Suprapubic skin (tissue), 4 donors: ENCODE measurements around the gene PSMC5. TPM values are rescaled to one million over a fixed set of nuclear protein-coding genes. Genes with fewer than 3 reads are reported as not detected.
"Not testable (repeated sequence)": the region's sequence is repeated elsewhere in the genome, so short reads cannot be mapped to it uniquely, and the experiment has no call there.

Experiments used
- DNase-seq, 2 donors: peaks; one replicate each; pipeline ENCODE4 v3.0.0-alpha.2; 2019; ENCODE audit warnings: low spot score in 2 of 2
- H3K27ac ChIP-seq: fragments of 200-600 bp; sonication (generic); one replicate; pipeline ENCODE4 v1.5.1; 2019
- H3K27me3 ChIP-seq: fragments of 200-600 bp; sonication (generic); one replicate; pipeline ENCODE4 v1.5.1; 2019
- H3K36me3 ChIP-seq: fragments of 200-600 bp; sonication (generic); one replicate; pipeline ENCODE4 v1.5.1; 2019
- H3K4me1 ChIP-seq: fragments of 200-600 bp; sonication (generic); one replicate; pipeline ENCODE4 v1.5.1; 2019
- H3K4me3 ChIP-seq: fragments of 200-600 bp; sonication (generic); one replicate; pipeline ENCODE4 v1.5.1; 2019; ENCODE audit warnings: mild to moderate bottlenecking
- H3K9me3 ChIP-seq: fragments of 200-600 bp; sonication (generic); one replicate; pipeline ENCODE4 v1.5.1; 2019
- CTCF ChIP-seq, 2 donors: fragments of 200-600 bp in 1 of 2; fragments of 450-650 bp in 1 of 2; sonication (generic) in 1 of 2; IDR thresholded peaks; one replicate each; pipeline ENCODE4 v1.5.1; 2016 to 2019; ENCODE audit warnings: antibody characterized with exemption in 2 of 2, mild to moderate bottlenecking in 1 of 2, moderate library complexity in 1 of 2
- EP300 ChIP-seq: sonication (generic); formaldehyde crosslinking; IDR thresholded peaks from one replicate; pipeline ENCODE4 v1.6.1; 2017; ENCODE audit warnings: antibody characterized with exemption
- POLR2A ChIP-seq, 2 donors: fragments of 450-650 bp; IDR thresholded peaks; one replicate each; pipeline ENCODE4 v1.6.1; 2017; ENCODE audit warnings: antibody characterized with exemption in 2 of 2, mild to moderate bottlenecking in 2 of 2, moderate library complexity in 2 of 2
- POLR2AphosphoS5 ChIP-seq, 3 donors: sonication (generic); formaldehyde crosslinking; IDR thresholded peaks; one replicate each; pipeline ENCODE4 v1.6.1; 2017; ENCODE audit warnings: antibody characterized with exemption in 3 of 3
- WGBS: methylation state at CpG from one replicate; pipeline ENCODE4 v1.1.5; 2018; 5-methylcytosine and 5-hydroxymethylcytosine counted together
- total RNA-seq, 4 donors: library from RNA; depleted of rRNA; stranded (reverse); fragments of >200 nt; gene quantifications; one replicate each; pipeline ENCODE4 v1.1.0, GENCODE V29; 2016

The PSMC5 gene
- total RNA-seq, 4 donors from 2014 or later: 105 to 144 (median 118) TPM

- no peak for DNase-seq
- Histone ChIP-seq H3K27me3 (no peaks in the 10 kb centered on the region), H3K4me1 (no peaks in the 10 kb centered on the region), H3K27ac (no peak overlapping the region), H3K9me3 (no peaks in the 10 kb centered on the region), H3K36me3 (no peaks in the 10 kb centered on the region), H3K4me3 (no peak overlapping the region)
- 91% methylated on average over 3 of the region's 3 CpGs for WGBS
- TF ChIP-seq CTCF (IDR thresholded peaks at IDR 0.05) (no peak), EP300 (no peak), POLR2A (IDR thresholded peaks at IDR 0.05) (no peak), POLR2AphosphoS5 (IDR thresholded peaks at IDR 0.05) (no peak)
Measured at GRCh38 chr17:63859257-63859656, 32.0 kb downstream of the PSMC5 start.

DNA sequence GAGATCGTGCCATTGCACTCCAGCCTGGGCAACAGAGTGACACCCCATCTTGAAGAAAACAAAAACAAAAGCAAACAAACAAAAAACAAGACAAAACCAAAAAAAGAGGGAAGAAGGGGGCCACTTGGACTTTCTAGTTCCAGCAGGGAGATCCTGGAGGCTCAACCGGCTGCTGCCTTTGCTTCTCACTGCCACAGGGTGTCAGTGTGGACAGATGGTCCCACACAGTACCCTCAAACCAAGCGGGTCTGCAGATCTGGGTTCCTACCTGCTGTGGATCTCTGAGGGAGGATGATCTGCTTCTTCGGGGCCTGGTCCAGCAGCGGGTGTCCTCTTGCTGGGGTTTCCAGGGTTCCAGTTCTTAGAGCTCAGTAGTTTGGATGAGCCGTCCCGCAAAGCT, 39.4 kb downstream of the PSMC5 start:
- not testable (repeated sequence) for H3K4me1 ChIP-seq, H3K36me3 ChIP-seq, H3K27me3 ChIP-seq, DNase-seq, H3K4me3 ChIP-seq, H3K27ac ChIP-seq, H3K9me3 ChIP-seq
- WGBS: 82% methylated on average over 7 of the region's 7 CpGs

DNA sequence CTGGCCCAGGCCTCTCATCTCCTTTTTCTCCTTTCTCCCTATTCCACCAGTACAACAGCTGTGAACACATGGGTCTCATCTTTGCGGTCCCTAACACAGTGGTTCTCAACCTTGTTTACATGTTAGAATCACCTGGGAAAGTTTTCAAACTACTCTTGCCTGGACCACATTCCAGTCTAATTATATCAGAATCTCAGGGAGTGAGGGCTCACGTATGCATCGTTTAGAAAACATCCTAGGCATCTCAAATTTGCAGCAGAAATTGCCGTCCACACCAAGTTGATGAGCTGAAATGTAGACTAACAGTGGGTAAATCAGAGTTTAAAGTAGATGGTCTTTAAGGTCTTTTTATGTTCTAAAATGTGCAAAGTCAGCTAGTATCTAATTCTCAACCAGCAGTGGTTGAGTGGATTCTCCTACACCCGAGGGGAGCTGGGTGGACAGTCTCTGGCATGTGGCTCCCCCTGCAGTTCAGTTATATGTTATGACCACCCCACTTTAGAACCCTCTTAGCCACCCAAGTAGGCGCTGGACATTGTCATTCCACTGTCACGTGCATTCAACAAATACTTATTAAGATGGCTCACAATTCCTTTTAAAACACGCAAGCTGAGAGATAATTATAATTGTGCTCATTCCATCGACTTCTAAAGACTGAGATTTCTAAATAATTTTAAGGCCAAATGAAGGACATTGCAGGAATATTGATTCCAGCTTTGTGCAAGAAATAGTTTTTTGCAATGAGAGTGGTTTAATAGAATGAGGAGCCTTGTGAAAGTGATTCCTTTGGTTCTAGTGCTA, 42.5 kb downstream of the PSMC5 start:
- H3K27ac ChIP-seq, H3K27me3 ChIP-seq, H3K9me3 ChIP-seq, H3K36me3 ChIP-seq, H3K4me3 ChIP-seq, H3K4me1 ChIP-seq, DNase-seq: not testable (repeated sequence)
- 53% methylated on average over 9 of the region's 9 CpGs for WGBS

- H3K36me3 ChIP-seq, H3K9me3 ChIP-seq, H3K27me3 ChIP-seq, H3K4me1 ChIP-seq, DNase-seq, H3K4me3 ChIP-seq, H3K27ac ChIP-seq: not testable (repeated sequence)
- 77% methylated on average over 4 of the region's 4 CpGs for WGBS
Measured at GRCh38 chr17:63870292-63870665, 43.0 kb downstream of the PSMC5 start.

- H3K9me3 ChIP-seq, DNase-seq, H3K36me3 ChIP-seq, H3K27me3 ChIP-seq, H3K27ac ChIP-seq, H3K4me1 ChIP-seq, H3K4me3 ChIP-seq: not testable (repeated sequence)
- 96% methylated on average over 13 of the region's 15 CpGs for WGBS
Measured at GRCh38 chr17:63871646-63872365, 44.6 kb downstream of the PSMC5 start.

- H3K36me3 ChIP-seq, H3K27me3 ChIP-seq, H3K4me3 ChIP-seq, H3K27ac ChIP-seq, H3K4me1 ChIP-seq, H3K9me3 ChIP-seq, DNase-seq: not testable (repeated sequence)
- no CpG with 5 or more reads among the region's 7 CpGs for WGBS
Measured at GRCh38 chr17:63873577-63873976, 46.3 kb downstream of the PSMC5 start, which contains the start of gene CSH2. Gene CSH2, minus strand, starts transcription at chr17:63873677. Its CDS starts 63 bp downstream, at chr17:63873614.

DNA sequence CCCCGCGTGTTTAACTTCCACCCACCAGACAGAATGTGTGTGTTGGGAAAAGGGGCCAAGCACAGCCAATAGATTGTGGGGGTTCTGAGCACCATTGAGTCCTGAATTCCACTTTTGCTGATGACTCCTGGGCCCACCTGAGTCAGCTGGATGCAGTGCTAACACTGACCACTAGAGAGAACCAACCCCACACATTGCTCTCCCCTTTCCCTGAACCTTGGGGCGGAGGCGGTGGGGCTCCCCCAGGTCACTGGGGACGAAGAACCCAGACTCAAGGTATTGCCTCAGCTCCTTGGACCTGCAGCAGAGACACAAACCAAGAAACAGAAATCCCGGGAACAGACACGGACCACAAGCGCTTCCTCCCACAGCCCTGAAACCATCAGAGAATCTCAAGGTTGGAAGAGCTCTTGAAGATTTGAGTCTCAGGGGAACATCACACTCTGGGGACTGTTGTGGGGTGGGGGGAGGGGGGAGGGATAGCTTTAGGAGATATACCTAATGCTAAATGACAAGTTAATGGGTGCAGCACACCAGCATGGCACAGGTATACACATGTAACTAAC, 46.9 kb downstream of the PSMC5 start:
- 81% methylated on average over 4 of the region's 8 CpGs for WGBS
- not testable (repeated sequence) for H3K9me3 ChIP-seq, H3K27me3 ChIP-seq, H3K36me3 ChIP-seq, H3K27ac ChIP-seq, H3K4me1 ChIP-seq, H3K4me3 ChIP-seq, DNase-seq

GRCh38 chr17:63874693-63875092, 47.5 kb downstream of the PSMC5 start:
- DNase-seq, H3K27ac ChIP-seq, H3K36me3 ChIP-seq, H3K4me3 ChIP-seq, H3K4me1 ChIP-seq, H3K27me3 ChIP-seq, H3K9me3 ChIP-seq: not testable (repeated sequence)
- 87% methylated on average over 6 of the region's 6 CpGs for whole genome bisulfite sequencing

- H3K4me3 ChIP-seq, DNase-seq: not testable (repeated sequence)
- WGBS: 92% methylated on average over 9 of the region's 9 CpGs
Measured at GRCh38 chr17:63878413-63878812, 51.2 kb downstream of the PSMC5 start.

More at GRCh38 chr17:63878413-63878812, 51.2 kb downstream of the PSMC5 start:
- H3K9me3 ChIP-seq, H3K27me3 ChIP-seq, H3K4me1 ChIP-seq, H3K27ac ChIP-seq, H3K36me3 ChIP-seq: not testable (repeated sequence)
